Transverse colon (tissue), 4 donors: Measurements from ENCODE around the gene C19orf44. TPM values are rescaled to one million over a fixed set of nuclear protein-coding genes. Genes with fewer than 3 reads are reported as not detected.

Source experiments
- DNase-seq: peaks from one replicate; pipeline ENCODE4 v3.0.0-alpha.2; 2019
- H3K27ac ChIP-seq, 4 donors: fragments of 200-600 bp; sonication (generic); 2 replicates each; pipeline ENCODE4 v1.5.1; 2016 to 2018; ENCODE audit warnings: inconsistent platforms in 4 of 4
- H3K27me3 ChIP-seq: fragments of 200-600 bp; sonication (generic); 2 replicates; pipeline ENCODE4 v1.5.1; 2017; ENCODE audit warnings: inconsistent platforms
- H3K36me3 ChIP-seq, 4 donors: fragments of 200-600 bp; sonication (generic); 2 replicates each; pipeline ENCODE4 v1.5.1; 2017 to 2019; ENCODE audit warnings: inconsistent platforms in 4 of 4
- H3K4me1 ChIP-seq, 4 donors: fragments of 200-600 bp; sonication (generic); 2 replicates each; pipeline ENCODE4 v1.5.1; 2017 to 2020; ENCODE audit warnings: inconsistent platforms in 4 of 4
- H3K4me3 ChIP-seq, 4 donors: fragments of 200-600 bp; sonication (generic); 1 replicate in 1 of 4; 2 replicates in 3 of 4; pipeline versions ENCODE4 v1.5.1 to v1.6.1; 2017 to 2019; ENCODE audit warnings: inconsistent platforms in 4 of 4
- H3K9me3 ChIP-seq, 2 donors: fragments of 200-600 bp; sonication (generic); 2 replicates each; pipeline ENCODE4 v1.5.1; 2017 to 2019; ENCODE audit warnings: inconsistent platforms in 2 of 2
- EP300 ChIP-seq: sonication (generic); formaldehyde crosslinking; IDR thresholded peaks from one replicate; pipeline ENCODE4 v1.6.1; 2017; ENCODE audit warnings: antibody characterized with exemption, low read depth
- POLR2A ChIP-seq: fragments of 450-650 bp; IDR thresholded peaks from one replicate; pipeline ENCODE4 v1.6.1; 2016; ENCODE audit warnings: antibody characterized with exemption, mild to moderate bottlenecking, moderate library complexity
- POLR2AphosphoS5 ChIP-seq, 3 donors: sonication (generic); formaldehyde crosslinking; IDR thresholded peaks; one replicate each; pipeline ENCODE4 v1.6.1; 2016; ENCODE audit warnings: antibody characterized with exemption in 3 of 3
- WGBS, 2 donors: methylation state at CpG; one replicate each; pipeline ENCODE4 v1.1.5; 2018; ENCODE audit warnings: low coverage in 1 of 2; 5-methylcytosine and 5-hydroxymethylcytosine counted together
- in situ Hi-C, 4 donors: fragments of 200-750 bp; cut with MboI; loops; one replicate each; pipeline versions ENCODE4 v1.15.0 to v1.15.1; 2017; ENCODE audit warnings: low sequenced_read_pairs in 3 of 4, low pct_ligation_motif_present in 1 of 4, low pct_unique_long_range_greater_than_20kb in 1 of 4
- intact Hi-C: fragments of 100-400 bp; cut with DNase I; formaldehyde crosslinking; loops from one replicate; pipeline ENCODE4 v1.15.1; 2023; ENCODE audit warnings: low total_unique reads
- total RNA-seq, 4 donors: library from RNA; depleted of rRNA; stranded (reverse); fragments of >200 nt; gene quantifications; one replicate each; pipeline ENCODE4 v1.1.0, GENCODE V29; 2016
- TF ChIP-seq, protein P1 (sequence below), 5 experiments: fragments of 200-600 bp in 3 of 5; fragments of 450-650 bp in 2 of 5; sonication (generic) in 3 of 5; IDR thresholded peaks; 1 replicate in 2 of 5; 2 replicates in 3 of 5; pipeline ENCODE4 v1.5.1; 2016 to 2017; ENCODE audit warnings: antibody characterized with exemption in 5 of 5, inconsistent platforms in 3 of 5, mild to moderate bottlenecking in 2 of 5, moderate library complexity in 1 of 5

C19orf44 gene
- total RNA-seq, 4 donors from 2014 or later, result 0.20 to 6.7 (median 1.6) TPM

GRCh38 chr19:16536130-16536529, 39.9 kb downstream of the C19orf44 start:
- peaks cover 5 to 18% (median 14%) of the 10 kb centered on the region in 4 donors for H3K4me1 ChIP-seq
- intact Hi-C loops (no loop called here), in situ Hi-C loops (no loop called here)
- 94% methylated on average over 8 of the region's 9 CpGs; no CpG with 5 or more reads in 1 of the 2 donors for WGBS, 2 donors
- H3K27ac ChIP-seq, result no peak overlapping the region
- H3K9me3 ChIP-seq, result no peaks in the 10 kb centered on the region
- no peaks in the 10 kb centered on the region for H3K27me3 ChIP-seq
- DNase-seq, result no peak
- H3K4me3 ChIP-seq, result no peak overlapping the region
- peaks cover 0 to 44% (median 19%) of the 10 kb centered on the region in 4 donors for H3K36me3 ChIP-seq
- no peak for TF ChIP-seq POLR2AphosphoS5 (IDR thresholded peaks at IDR 0.05)

DNA sequence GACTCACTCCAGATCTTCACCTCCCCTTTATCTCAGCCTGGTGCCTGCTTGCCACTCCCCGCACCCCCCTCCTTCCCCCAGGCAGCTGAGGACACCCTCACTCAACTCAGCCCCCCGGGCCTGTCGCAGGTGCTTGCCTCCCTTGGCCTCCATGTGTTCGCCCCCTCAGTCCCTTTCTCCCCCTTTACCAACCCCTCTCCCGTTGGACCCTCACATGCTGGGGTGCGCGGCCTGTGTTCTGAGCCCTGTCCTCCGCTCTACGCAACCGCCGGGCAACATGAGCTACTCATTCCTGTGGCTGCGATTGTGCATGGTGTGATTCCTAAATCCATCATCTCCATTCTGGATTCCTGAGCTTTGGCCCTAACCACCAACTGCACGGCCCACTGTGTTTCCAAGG, 40.9 kb downstream of the C19orf44 start:
- TF ChIP-seq EP300 (no peak), POLR2A (no peak), POLR2AphosphoS5 (IDR thresholded peaks at IDR 0.05) (no peak)
- TF ChIP-seq, protein P1, sequence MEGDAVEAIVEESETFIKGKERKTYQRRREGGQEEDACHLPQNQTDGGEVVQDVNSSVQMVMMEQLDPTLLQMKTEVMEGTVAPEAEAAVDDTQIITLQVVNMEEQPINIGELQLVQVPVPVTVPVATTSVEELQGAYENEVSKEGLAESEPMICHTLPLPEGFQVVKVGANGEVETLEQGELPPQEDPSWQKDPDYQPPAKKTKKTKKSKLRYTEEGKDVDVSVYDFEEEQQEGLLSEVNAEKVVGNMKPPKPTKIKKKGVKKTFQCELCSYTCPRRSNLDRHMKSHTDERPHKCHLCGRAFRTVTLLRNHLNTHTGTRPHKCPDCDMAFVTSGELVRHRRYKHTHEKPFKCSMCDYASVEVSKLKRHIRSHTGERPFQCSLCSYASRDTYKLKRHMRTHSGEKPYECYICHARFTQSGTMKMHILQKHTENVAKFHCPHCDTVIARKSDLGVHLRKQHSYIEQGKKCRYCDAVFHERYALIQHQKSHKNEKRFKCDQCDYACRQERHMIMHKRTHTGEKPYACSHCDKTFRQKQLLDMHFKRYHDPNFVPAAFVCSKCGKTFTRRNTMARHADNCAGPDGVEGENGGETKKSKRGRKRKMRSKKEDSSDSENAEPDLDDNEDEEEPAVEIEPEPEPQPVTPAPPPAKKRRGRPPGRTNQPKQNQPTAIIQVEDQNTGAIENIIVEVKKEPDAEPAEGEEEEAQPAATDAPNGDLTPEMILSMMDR (IDR thresholded peaks at IDR 0.05), result no peak
- peaks cover 0 to 35% (median 14%) of the 10 kb centered on the region in 4 donors for H3K36me3 ChIP-seq

DNA sequence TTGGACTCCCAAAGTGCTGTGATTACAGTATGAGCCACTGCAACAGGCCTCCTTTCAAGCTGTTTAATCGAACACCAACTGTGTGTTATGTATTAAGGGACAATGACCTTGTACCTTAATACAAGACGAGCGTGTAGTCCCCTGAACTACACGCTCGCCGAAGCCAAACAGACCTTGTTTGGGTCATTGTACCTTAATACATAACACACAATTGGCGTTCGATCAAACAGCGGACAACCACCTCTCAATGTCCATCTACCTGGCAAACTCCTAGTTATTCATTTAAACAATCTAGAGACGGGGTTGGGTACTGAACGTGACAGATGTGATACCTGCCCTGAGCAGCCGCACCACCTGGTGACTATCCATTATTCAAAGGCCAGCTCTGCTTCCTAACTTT, 44.8 kb downstream of the C19orf44 start:
- WGBS, 2 donors, result 64 to 83% methylated on average over 6 to 12 of the region's 12 CpGs
- Histone ChIP-seq H3K9me3 (no peaks in the 10 kb centered on the region), H3K36me3 (peaks cover 0 to 5% (median 0%) of the 10 kb centered on the region in 4 donors), H3K4me1 (peaks cover 19 to 35% (median 29%) of the 10 kb centered on the region in 4 donors), H3K4me3 (peak overlapping the region in 2 of 4 donors; percentile 88 to 100), H3K27ac (peak overlapping the region in 2 of 4 donors; percentile 93 to 94), H3K27me3 (no peaks in the 10 kb centered on the region)
- no peak for DNase-seq
- TF ChIP-seq POLR2AphosphoS5 (IDR thresholded peaks at IDR 0.05) (no peak), EP300 (no peak), POLR2A (no peak)
- TF ChIP-seq, protein P1 (IDR thresholded peaks at IDR 0.05), result no peak
- in situ Hi-C loops, result no loop called here
- intact Hi-C loops, result no loop called here

More for the DNA sequence above, 40.9 kb downstream of the C19orf44 start:
- 92 to 100% methylated on average over 9 to 13 of the region's 13 CpGs for WGBS, 2 donors
- H3K27ac ChIP-seq, result no peak overlapping the region
- H3K4me1 ChIP-seq, result peaks cover 11 to 24% (median 18%) of the 10 kb centered on the region in 4 donors
- intact Hi-C loops (no loop called here), in situ Hi-C loops (no loop called here)
- H3K9me3 ChIP-seq, result no peaks in the 10 kb centered on the region
- no peak overlapping the region for H3K4me3 ChIP-seq
- H3K27me3 ChIP-seq, result no peaks in the 10 kb centered on the region
- DNase-seq, result no peak

- DNase-seq, result no peak
- H3K9me3 ChIP-seq, result no peaks in the 10 kb centered on the region
- TF ChIP-seq, protein P1 (IDR thresholded peaks at IDR 0.05), result no peak
- 1% methylated on average over 29 of the region's 29 CpGs; no CpG with 5 or more reads in 1 of the 2 donors for WGBS, 2 donors
- peak overlapping the region; percentile 89 to 95 (median 94) for H3K27ac ChIP-seq
- peak overlapping the region; percentile 80 to 100 (median 93) for H3K4me3 ChIP-seq
- peaks cover 19 to 35% (median 29%) of the 10 kb centered on the region in 4 donors for H3K4me1 ChIP-seq
- peaks cover 0 to 5% (median 0%) of the 10 kb centered on the region in 4 donors for H3K36me3 ChIP-seq
- in situ Hi-C loops, result no loop called here
- intact Hi-C loops, result no loop called here
- no peaks in the 10 kb centered on the region for H3K27me3 ChIP-seq
Observed at GRCh38 chr19:16541526-16542044, 45.4 kb downstream of the C19orf44 start.
